Activated B cell treated with CpG ODN at 0.5 μM for 24 hours (primary cell): ENCODE measurements around the gene RPP30. TPM values are rescaled to one million over a fixed set of nuclear protein-coding genes. Genes with fewer than 3 reads are reported as not detected.

Experiments
- ATAC-seq: fragments of 200-7000 bp; cut with Tn5 transposase; one replicate; pipeline ENCODE4 v1.10.0; 2021; ENCODE audit warnings: low read depth, mild to moderate bottlenecking, moderate library complexity
- CTCF ChIA-PET: fragments of 350-600 bp; sonication (Branson Sonifier 250); formaldehyde crosslinking; loops from one replicate; lab custom pipeline; 2021; ENCODE audit warnings: antibody characterized with exemption; lab: Charles Lee
- POLR2A ChIA-PET: fragments of 350-600 bp; sonication (Branson Sonifier 250); formaldehyde crosslinking; loops from one replicate; lab custom pipeline; 2021; ENCODE audit warnings: antibody characterized with exemption; lab: Charles Lee
- DNase-seq: peaks from one replicate; pipeline ENCODE4 v3.0.0; 2022
- H3K27ac Mint-ChIP-seq: one replicate; pipeline ENCODE4 v1.8.0; 2020; ENCODE audit warnings: mixed read lengths
- H3K27me3 Mint-ChIP-seq: one replicate; pipeline ENCODE4 v1.8.0; 2021; ENCODE audit warnings: mixed read lengths
- H3K36me3 Mint-ChIP-seq: one replicate; pipeline ENCODE4 v1.8.0; 2021; ENCODE audit warnings: low read depth, mixed read lengths
- H3K4me1 Mint-ChIP-seq: one replicate; pipeline ENCODE4 v1.8.0; 2021; ENCODE audit warnings: mixed read lengths
- H3K4me3 Mint-ChIP-seq: one replicate; pipeline ENCODE4 v1.8.0; 2020; ENCODE audit warnings: mild to moderate bottlenecking, mixed read lengths
- H3K9me3 Mint-ChIP-seq: one replicate; pipeline ENCODE4 v1.8.0; 2020; ENCODE audit warnings: mixed read lengths
- intact Hi-C: fragments of 100-400 bp; cut with micrococcal nuclease; formaldehyde crosslinking; loops from one replicate; pipeline ENCODE4 v1.15.1; 2024
- total RNA-seq: library from RNA; stranded (reverse); gene quantifications from 2 replicates; pipeline ENCODE4 v1.2.3, GENCODE V29; 2022
- TF ChIP-seq, protein P1 (sequence below): fragments of 200-600 bp; IDR thresholded peaks from one replicate; pipeline ENCODE4 v1.8.0; 2022; ENCODE audit warnings: antibody characterized with exemption, mild to moderate bottlenecking

The RPP30 gene
- total RNA-seq, 1 donor from 2014 or later, result 44.6 TPM

DNA sequence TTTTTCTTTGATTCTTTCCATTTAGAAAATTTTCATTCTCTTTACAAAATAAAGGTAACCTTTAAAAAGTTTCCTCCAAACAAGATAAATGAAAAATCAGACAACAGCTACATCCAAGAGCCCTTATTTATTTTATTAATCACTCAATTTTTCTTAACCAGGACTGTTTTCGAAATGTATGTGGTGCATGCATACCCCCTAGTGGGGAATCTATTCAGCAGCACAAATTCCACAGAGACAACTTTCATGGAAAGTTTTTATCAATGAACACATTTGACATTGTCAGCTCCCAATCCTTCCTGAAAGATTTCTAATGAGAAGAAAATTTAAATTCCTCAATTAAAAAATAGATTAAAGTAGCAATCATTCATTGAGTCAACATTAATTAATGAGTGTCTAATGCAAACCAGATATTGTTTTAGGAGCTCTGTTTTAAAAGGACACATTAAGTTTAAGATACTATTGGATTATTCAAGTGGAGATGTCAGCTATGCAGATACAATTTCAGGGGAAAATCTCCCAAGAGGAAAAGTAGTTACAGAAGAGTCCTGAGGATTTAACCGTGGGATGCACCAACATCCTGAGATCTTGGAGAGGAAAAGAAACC is 8.8 kb upstream of the RPP30 start:
- Mint-ChIP-seq H3K36me3 (no peaks in the 10 kb centered on the region), H3K27ac (no peak overlapping the region), H3K27me3 (peaks cover 23% of the 10 kb centered on the region), H3K9me3 (no peaks in the 10 kb centered on the region), H3K4me1 (peaks cover 3% of the 10 kb centered on the region), H3K4me3 (no peak overlapping the region)
- intact Hi-C loops, result loop anchor here (1.0 to 5.0 kb wide), 3 partner anchors 112 to 1070 kb away; no protein-coding TSS in a partner anchor
- DNase-seq (no peak), ATAC-seq (no peak)
- CTCF ChIA-PET, result interaction anchor here (0.8 to 3.6 kb wide), 6 partner anchors 9 to 1068 kb away, joined by 3 to 18 read pairs (median 4); partner anchors contain the start of gene RPP30
- POLR2A ChIA-PET, result interaction anchor here (0.9 to 1.0 kb wide), 2 partner anchors 9 to 10 kb away, joined by 3 to 5 read pairs; partner anchors contain the start of gene RPP30
- TF ChIP-seq, protein P1, sequence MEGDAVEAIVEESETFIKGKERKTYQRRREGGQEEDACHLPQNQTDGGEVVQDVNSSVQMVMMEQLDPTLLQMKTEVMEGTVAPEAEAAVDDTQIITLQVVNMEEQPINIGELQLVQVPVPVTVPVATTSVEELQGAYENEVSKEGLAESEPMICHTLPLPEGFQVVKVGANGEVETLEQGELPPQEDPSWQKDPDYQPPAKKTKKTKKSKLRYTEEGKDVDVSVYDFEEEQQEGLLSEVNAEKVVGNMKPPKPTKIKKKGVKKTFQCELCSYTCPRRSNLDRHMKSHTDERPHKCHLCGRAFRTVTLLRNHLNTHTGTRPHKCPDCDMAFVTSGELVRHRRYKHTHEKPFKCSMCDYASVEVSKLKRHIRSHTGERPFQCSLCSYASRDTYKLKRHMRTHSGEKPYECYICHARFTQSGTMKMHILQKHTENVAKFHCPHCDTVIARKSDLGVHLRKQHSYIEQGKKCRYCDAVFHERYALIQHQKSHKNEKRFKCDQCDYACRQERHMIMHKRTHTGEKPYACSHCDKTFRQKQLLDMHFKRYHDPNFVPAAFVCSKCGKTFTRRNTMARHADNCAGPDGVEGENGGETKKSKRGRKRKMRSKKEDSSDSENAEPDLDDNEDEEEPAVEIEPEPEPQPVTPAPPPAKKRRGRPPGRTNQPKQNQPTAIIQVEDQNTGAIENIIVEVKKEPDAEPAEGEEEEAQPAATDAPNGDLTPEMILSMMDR, result peak; percentile 15

DNA sequence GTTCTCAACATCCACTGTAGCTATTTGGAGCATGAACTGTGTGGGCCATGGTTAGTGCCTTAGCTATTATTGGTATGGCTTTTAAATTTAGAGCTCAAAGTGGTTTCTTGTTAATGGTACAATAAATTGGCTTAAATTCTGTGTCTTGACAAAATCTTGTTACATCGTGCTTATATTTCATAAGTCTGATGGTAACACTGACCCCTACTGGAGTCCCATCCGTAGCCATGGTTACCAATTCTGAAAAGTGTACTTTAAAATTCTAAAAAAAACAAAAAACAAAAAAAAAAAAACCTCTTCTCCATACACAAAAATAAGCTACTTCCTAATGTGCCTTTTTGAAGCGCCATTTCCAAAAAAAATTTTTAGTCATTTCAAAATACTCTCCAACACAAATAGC is 6.4 kb upstream of the RPP30 start:
- ChIA-PET CTCF (interaction anchor here (0.5 to 1.4 kb wide), 5 partner anchors 12 to 114 kb away, joined by 3 to 7 read pairs (median 3); no protein-coding TSS in a partner anchor), POLR2A (no interaction called here)
- ATAC-seq (no peak), DNase-seq (no peak)
- H3K36me3 Mint-ChIP-seq, result no peaks in the 10 kb centered on the region
- intact Hi-C loops, result no loop called here
- peaks cover under 1% of the 10 kb centered on the region for H3K4me1 Mint-ChIP-seq
- no peak overlapping the region for H3K4me3 Mint-ChIP-seq
- no peak overlapping the region for H3K27ac Mint-ChIP-seq
- peaks cover 7% of the 10 kb centered on the region for H3K9me3 Mint-ChIP-seq
- peaks cover 31% of the 10 kb centered on the region for H3K27me3 Mint-ChIP-seq
- TF ChIP-seq, protein P1, result no peak

DNA sequence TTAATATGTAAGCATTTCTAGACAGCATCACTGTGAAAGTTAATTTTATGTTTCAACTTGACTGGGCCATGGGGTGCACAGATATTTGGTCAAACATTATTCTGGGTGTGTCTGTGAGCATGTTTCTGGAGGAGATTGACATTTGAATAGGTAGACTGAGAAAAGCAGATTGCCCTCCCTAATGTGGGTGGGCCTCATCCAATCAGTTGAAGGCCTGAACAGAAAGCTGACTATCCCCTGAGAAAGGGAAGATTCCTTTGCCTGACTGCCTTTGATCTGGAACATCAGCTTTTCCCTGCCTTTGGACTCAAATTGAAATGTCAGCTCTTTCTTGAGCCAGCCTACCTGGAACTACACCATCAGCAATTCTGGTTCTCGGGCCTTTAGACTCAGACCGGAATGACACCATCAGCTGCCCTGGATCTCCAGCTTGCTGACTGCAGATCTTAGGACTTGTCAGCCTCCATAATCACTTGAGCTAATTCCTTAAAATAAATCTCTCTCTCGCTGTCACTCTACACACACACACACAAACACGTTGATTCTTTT is 5.7 kb upstream of the RPP30 start:
- ATAC-seq (no peak), DNase-seq (no peak)
- Mint-ChIP-seq H3K36me3 (no peaks in the 10 kb centered on the region), H3K9me3 (peaks cover 7% of the 10 kb centered on the region), H3K4me3 (no peak overlapping the region), H3K27me3 (peaks cover 31% of the 10 kb centered on the region), H3K27ac (no peak overlapping the region), H3K4me1 (peaks cover 7% of the 10 kb centered on the region)
- TF ChIP-seq, protein P1, result no peak
- POLR2A ChIA-PET, result interaction anchor here (0.7 kb wide), 1 partner anchor 545 kb away, joined by 3 read pairs; no protein-coding TSS in a partner anchor
- CTCF ChIA-PET, result interaction anchor here (0.5 to 1.4 kb wide), 5 partner anchors 13 to 115 kb away, joined by 3 to 7 read pairs (median 3); no protein-coding TSS in a partner anchor
- intact Hi-C loops, result no loop called here

DNA sequence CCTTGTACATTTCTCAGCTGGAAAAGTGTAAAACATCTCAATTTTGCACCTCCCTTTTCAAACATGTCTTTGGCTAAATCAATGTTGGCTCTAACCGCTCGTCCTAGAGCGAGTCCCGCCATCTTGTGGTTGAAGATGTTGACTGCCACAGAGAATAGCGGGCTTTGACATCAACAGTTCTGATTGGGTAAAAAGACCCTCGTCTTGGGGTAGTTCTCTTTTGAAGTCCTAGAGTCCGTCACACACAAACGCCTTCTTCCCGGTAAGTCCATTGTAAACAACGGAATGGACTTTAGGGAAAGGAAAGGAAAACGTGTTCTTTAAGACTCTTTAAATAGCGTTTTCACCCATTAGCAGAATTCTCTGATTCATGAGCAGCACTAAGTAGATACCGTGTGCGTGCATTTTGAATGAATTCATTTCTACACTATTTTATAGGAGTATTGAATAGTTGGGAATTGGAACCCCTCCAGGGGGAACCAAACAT is 452 bp upstream of the RPP30 start:
- DNase-seq, result no peak
- Mint-ChIP-seq H3K4me1 (peaks cover 30% of the 10 kb centered on the region), H3K36me3 (peaks cover 16% of the 10 kb centered on the region), H3K27me3 (peaks cover 17% of the 10 kb centered on the region), H3K27ac (peak overlapping the region; percentile 89), H3K4me3 (peak overlapping the region; percentile 96), H3K9me3 (peaks cover 7% of the 10 kb centered on the region)
- POLR2A ChIA-PET, result interaction anchor here (0.6 to 1.1 kb wide), 9 partner anchors 8 to 1622 kb away, joined by 3 to 5 read pairs (median 3); partner anchors contain the start of genes BTAF1 and HTR7
- TF ChIP-seq, protein P1, result no peak
- intact Hi-C loops, result loop anchor here (1.0 to 5.0 kb wide), 10 partner anchors 14 to 1449 kb away; partner anchors contain the start of genes BTAF1, FGFBP3, HECTD2 and KIF20B
- ATAC-seq, result peak; percentile 74
- CTCF ChIA-PET, result interaction anchor here (0.9 to 1.9 kb wide), 5 partner anchors 8 to 13 kb away, joined by 3 to 8 read pairs (median 4); partner anchors contain the start of gene HTR7
